ENCODE data around the gene PPP2R2D.
"Not testable (repeated sequence)": the region's sequence is repeated elsewhere in the genome, so short reads cannot be mapped to it uniquely, and the experiment has no call there.

The PPP2R2D gene

GRCh38 chr10:131868436-131868835, 32.4 kb upstream of the PPP2R2D start:
- no peak for DNase-seq (ENCODE audit: low spot score)

- DNase-seq (ENCODE audit: low spot score): no peak
Measured at GRCh38 chr10:131869344-131869743, 31.5 kb upstream of the PPP2R2D start.

GRCh38 chr10:131870411-131870810, 30.4 kb upstream of the PPP2R2D start:
- no peak for DNase-seq (ENCODE audit: low spot score)

GRCh38 chr10:131870831-131871672, 29.8 kb upstream of the PPP2R2D start:
- DNase-seq (ENCODE audit: low spot score): no peak

GRCh38 chr10:131871673-131872005, 29.2 kb upstream of the PPP2R2D start:
- DNase-seq (ENCODE audit: low spot score): no peak

GRCh38 chr10:131872011-131872826, 28.6 kb upstream of the PPP2R2D start:
- DNase-seq (ENCODE audit: low spot score): no peak

- no peak for DNase-seq (ENCODE audit: low spot score)
Measured at GRCh38 chr10:131872827-131873375, 27.9 kb upstream of the PPP2R2D start.

- peak; percentile 74 for DNase-seq (ENCODE audit: low spot score)
Measured at GRCh38 chr10:131874991-131875451, 25.8 kb upstream of the PPP2R2D start.

- DNase-seq (ENCODE audit: low spot score): no peak
Measured at GRCh38 chr10:131875501-131875900, 25.3 kb upstream of the PPP2R2D start.

- DNase-seq (ENCODE audit: low spot score): no peak
Measured at GRCh38 chr10:131876017-131876416, 24.8 kb upstream of the PPP2R2D start.

GRCh38 chr10:131876508-131876907, 24.3 kb upstream of the PPP2R2D start:
- DNase-seq (ENCODE audit: low spot score): no peak

- DNase-seq (ENCODE audit: low spot score): no peak
Measured at GRCh38 chr10:131880016-131880590, 20.7 kb upstream of the PPP2R2D start.

- DNase-seq (ENCODE audit: low spot score): no peak
Measured at GRCh38 chr10:131881104-131881880, 19.5 kb upstream of the PPP2R2D start.

- DNase-seq (ENCODE audit: low spot score): no peak
Measured at GRCh38 chr10:131882151-131882550, 18.7 kb upstream of the PPP2R2D start.

GRCh38 chr10:131882590-131883451, 18.0 kb upstream of the PPP2R2D start:
- DNase-seq (ENCODE audit: low spot score): no peak

GRCh38 chr10:131883621-131884393, 17.0 kb upstream of the PPP2R2D start:
- DNase-seq (ENCODE audit: low spot score): not testable (repeated sequence)

GRCh38 chr10:131885391-131886165, 15.2 kb upstream of the PPP2R2D start:
- peak; percentile 68 for DNase-seq (ENCODE audit: low spot score)

GRCh38 chr10:131886237-131886636, 14.6 kb upstream of the PPP2R2D start:
- DNase-seq (ENCODE audit: low spot score): no peak

GRCh38 chr10:131888186-131888604, 12.6 kb upstream of the PPP2R2D start:
- DNase-seq (ENCODE audit: low spot score): no peak
